Activated CD8-positive, alpha-beta memory T cell treated with anti-CD3 and anti-CD28 coated beads for 36 hours (primary cell): ENCODE measurements around the gene GATD1. TPM values are rescaled to one million over a fixed set of nuclear protein-coding genes. Genes with fewer than 3 reads are reported as not detected.

Experiments
- CTCF ChIA-PET: fragments of 350-600 bp; sonication (Branson Sonifier 250); formaldehyde crosslinking; loops from one replicate; lab custom pipeline; 2021; ENCODE audit warnings: antibody characterized with exemption; lab: Charles Lee
- POLR2A ChIA-PET: fragments of 350-600 bp; sonication (Branson Sonifier 250); formaldehyde crosslinking; loops from one replicate; lab custom pipeline; 2021; ENCODE audit warnings: antibody characterized with exemption; lab: Charles Lee
- total RNA-seq, 2 experiments: library from RNA; stranded (reverse); gene quantifications; one replicate each; pipeline ENCODE4 v1.2.3, GENCODE V29; 2021

Gene GATD1
- total RNA-seq, 2 experiments from 2014 or later = 52.6 to 60.4 TPM

- CTCF ChIA-PET = interaction anchor here (0.5 to 6.5 kb wide), 16 partner anchors 17 to 285 kb away, joined by 3 to 56 read pairs (median 3); partner anchors contain the start of genes DEAF1, TALDO1 and TMEM80
- POLR2A ChIA-PET = interaction anchor here (1.0 kb wide), 1 partner anchor 18 kb away, joined by 3 read pairs; no protein-coding TSS in a partner anchor
Measured at GRCh38 chr11:727859-728748, 49.2 kb downstream of the GATD1 start.

- ChIA-PET CTCF (interaction anchor here (0.5 to 6.5 kb wide), 16 partner anchors 16 to 192 kb away, joined by 3 to 56 read pairs (median 3); partner anchors contain the start of genes DEAF1, HRAS, TALDO1 and TMEM80), POLR2A (interaction anchor here (0.6 to 2.7 kb wide), 3 partner anchors 11 to 49 kb away, joined by 3 to 18 read pairs (median 5); partner anchors contain the start of genes DEAF1 and TMEM80)
Measured at GRCh38 chr11:727281-727701, 50.0 kb downstream of the GATD1 start.

GRCh38 chr11:726278-727220 lies 50.7 kb downstream of the GATD1 start:
- ChIA-PET CTCF (interaction anchor here (0.7 to 6.8 kb wide), 9 partner anchors 30 to 191 kb away, joined by 3 to 59 read pairs (median 4); partner anchors contain the start of genes DEAF1, HRAS and TMEM80), POLR2A (interaction anchor here (0.6 to 2.7 kb wide), 9 partner anchors 11 to 458 kb away, joined by 3 to 18 read pairs (median 4); partner anchors contain the start of genes DEAF1, EPS8L2, LRRC56 and PHRF1)

GRCh38 chr11:725624-726202 lies 51.6 kb downstream of the GATD1 start:
- ChIA-PET POLR2A (interaction anchor here (1.0 to 2.7 kb wide), 8 partner anchors 19 to 457 kb away, joined by 3 to 18 read pairs (median 4); partner anchors contain the start of genes DEAF1, EPS8L2, LRRC56 and PHRF1), CTCF (interaction anchor here (0.7 to 6.8 kb wide), 9 partner anchors 30 to 277 kb away, joined by 3 to 59 read pairs (median 4); partner anchors contain the start of genes DEAF1, HRAS and TMEM80)

GRCh38 chr11:724778-725386 lies 52.4 kb downstream of the GATD1 start:
- ChIA-PET POLR2A (interaction anchor here (1.0 to 2.7 kb wide), 3 partner anchors 29 to 456 kb away, joined by 3 to 18 read pairs (median 9); partner anchors contain the start of genes DEAF1, LRRC56 and TMEM80), CTCF (interaction anchor here (0.7 to 6.8 kb wide), 14 partner anchors 23 to 277 kb away, joined by 3 to 59 read pairs (median 4); partner anchors contain the start of genes DEAF1, IRF7, TALDO1 and TMEM80)

GRCh38 chr11:724049-724777 lies 53.1 kb downstream of the GATD1 start:
- POLR2A ChIA-PET = interaction anchor here (2.7 kb wide), 1 partner anchor 28 kb away, joined by 18 read pairs; the partner anchor contains the start of genes DEAF1 and TMEM80
- CTCF ChIA-PET = interaction anchor here (0.7 to 6.8 kb wide), 20 partner anchors 9 to 276 kb away, joined by 3 to 59 read pairs (median 4); partner anchors contain the start of genes DEAF1, IRF7, TALDO1 and TMEM80

- ChIA-PET CTCF (interaction anchor here (0.8 to 6.8 kb wide), 19 partner anchors 10 to 275 kb away, joined by 3 to 59 read pairs (median 4); partner anchors contain the start of genes DEAF1, IRF7, TALDO1 and TMEM80), POLR2A (no interaction called here)
Measured at GRCh38 chr11:723120-723883, 54.0 kb downstream of the GATD1 start.

GRCh38 chr11:722346-722811 lies 54.9 kb downstream of the GATD1 start:
- CTCF ChIA-PET = interaction anchor here (0.7 to 6.8 kb wide), 14 partner anchors 22 to 274 kb away, joined by 3 to 59 read pairs (median 6); partner anchors contain the start of genes DEAF1, IRF7 and TMEM80
- POLR2A ChIA-PET = no interaction called here

- CTCF ChIA-PET = interaction anchor here (0.7 to 6.8 kb wide), 8 partner anchors 25 to 274 kb away, joined by 3 to 59 read pairs (median 5); partner anchors contain the start of genes DEAF1, IRF7 and TMEM80
- POLR2A ChIA-PET = interaction anchor here (0.7 kb wide), 1 partner anchor 84 kb away, joined by 3 read pairs; no protein-coding TSS in a partner anchor
Measured at GRCh38 chr11:721741-722345, 55.4 kb downstream of the GATD1 start.

- POLR2A ChIA-PET = interaction anchor here (0.7 kb wide), 1 partner anchor 83 kb away, joined by 3 read pairs; no protein-coding TSS in a partner anchor
Measured at GRCh38 chr11:721247-721740, 56.0 kb downstream of the GATD1 start.

GRCh38 chr11:720642-721246 lies 56.5 kb downstream of the GATD1 start:
- POLR2A ChIA-PET = interaction anchor here (0.7 kb wide), 1 partner anchor 83 kb away, joined by 3 read pairs; no protein-coding TSS in a partner anchor
- CTCF ChIA-PET = interaction anchor here (0.8 to 6.8 kb wide), 5 partner anchors 16 to 272 kb away, joined by 3 to 59 read pairs (median 4); partner anchors contain the start of gene IRF7

More at GRCh38 chr11:721247-721740, 56.0 kb downstream of the GATD1 start:
- CTCF ChIA-PET = interaction anchor here (0.8 to 6.8 kb wide), 4 partner anchors 26 to 273 kb away, joined by 3 to 59 read pairs (median 32); partner anchors contain the start of genes DEAF1, IRF7 and TMEM80

- CTCF ChIA-PET = interaction anchor here (0.8 to 6.8 kb wide), 3 partner anchors 16 to 165 kb away, joined by 4 to 59 read pairs (median 4); no protein-coding TSS in a partner anchor
Measured at GRCh38 chr11:720017-720641, 57.2 kb downstream of the GATD1 start.

More at GRCh38 chr11:720017-720641, 57.2 kb downstream of the GATD1 start:
- POLR2A ChIA-PET = no interaction called here
